ENCODE data around the gene LPA.
"Not testable (repeated sequence)": the region's sequence is repeated elsewhere in the genome, so short reads cannot be mapped to it uniquely, and the experiment has no call there.

DNA sequence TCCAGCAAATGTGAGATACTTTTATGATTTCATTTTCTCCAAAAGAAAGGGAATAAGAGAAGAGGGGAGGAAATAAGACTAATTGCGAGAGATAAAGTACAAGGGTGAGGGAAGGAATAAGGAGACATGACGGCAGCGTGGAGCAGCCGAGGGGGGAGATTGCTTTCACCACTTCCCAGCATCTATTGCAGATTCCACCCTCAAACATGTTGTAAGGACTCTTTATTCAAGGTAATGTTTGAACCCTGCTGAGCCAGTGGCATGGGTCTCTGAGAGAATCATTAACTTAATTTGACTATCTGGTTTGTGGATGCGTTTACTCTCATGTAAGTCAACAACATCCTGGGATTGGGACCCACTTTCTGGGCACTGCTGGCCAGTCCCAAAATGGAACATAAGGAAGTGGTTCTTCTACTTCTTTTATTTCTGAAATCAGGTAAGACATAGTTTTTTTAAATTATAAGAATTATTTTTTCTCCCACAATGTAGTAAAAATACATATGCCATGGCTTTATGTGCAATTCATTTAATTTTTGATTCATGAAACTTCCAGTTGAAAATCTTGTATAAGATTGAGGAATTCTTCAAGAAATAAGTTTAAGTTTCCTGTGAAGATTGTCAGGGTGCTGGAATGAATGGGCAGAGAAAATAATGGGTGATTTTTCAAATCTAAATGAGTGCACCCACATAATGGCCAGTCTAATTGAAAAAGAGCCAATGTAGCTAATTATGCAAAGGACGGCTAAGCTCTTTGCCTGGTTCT is 38.0 kb upstream of the LPA start, which contains the start of gene PLG:
- TF ChIP-seq POLR2AphosphoS5 (IDR thresholded peaks at IDR 0.05); CTCF (IDR thresholded peaks at IDR 0.05 in 8 of 11, conservative IDR thresholded peaks at IDR 0.05 in 3 of 11): not testable (repeated sequence)
